Pancreas (tissue), 10 donors: Measurements from ENCODE around the gene MPV17L2. TPM values are rescaled to one million over a fixed set of nuclear protein-coding genes. Genes with fewer than 3 reads are reported as not detected.

Source experiments
- ATAC-seq, 4 donors: fragments of 200-7000 bp; cut with Tn5 transposase; one replicate each; pipeline versions ENCODE4 v1.8.0 to v1.9.1; 2020; ENCODE audit warnings: mild to moderate bottlenecking in 4 of 4, moderate library complexity in 4 of 4
- DNase-seq, 6 donors: peaks; one replicate each; pipeline ENCODE4 v3.0.0-alpha.2; 2020
- FAIRE-seq: peaks from 2 replicates; lab custom pipeline; 2012; peaks lifted over from hg19 to GRCh38; lab: Jason Lieb, UNC
- H3K27ac ChIP-seq, 4 donors: fragments of 200-600 bp; sonication (generic); 1 replicate in 3 of 4; 2 replicates in 1 of 4; pipeline versions ENCODE4 v1.5.0 to v1.8.0; 2020
- H3K27me3 ChIP-seq, 4 donors: fragments of 200-600 bp; one replicate each; pipeline ENCODE4 v1.8.0; 2021
- H3K36me3 ChIP-seq, 3 donors: fragments of 200-600 bp; sonication (generic) in 1 of 3; one replicate each; pipeline versions ENCODE4 v1.5.0 to v1.8.0; 2020 to 2021
- H3K4me1 ChIP-seq, 3 donors: fragments of 200-600 bp; one replicate each; pipeline ENCODE4 v1.8.0; 2021
- H3K4me3 ChIP-seq, 4 donors: fragments of 200-600 bp; sonication (generic) in 2 of 4; one replicate each; pipeline versions ENCODE4 v1.5.0 to v1.8.0; 2020 to 2021
- H3K9me3 ChIP-seq, 4 donors: fragments of 200-600 bp; one replicate each; pipeline ENCODE4 v1.8.0; 2021
- WGBS, 2 donors: extraction: QIAGEN DNeasy Blood & Tissue Kit; methylation state at CpG; one replicate each; pipeline ENCODE4 v1.1.7; 2013; 5-methylcytosine and 5-hydroxymethylcytosine counted together
- intact Hi-C, 3 donors: fragments of 100-400 bp; cut with DNase I; formaldehyde crosslinking; loops; one replicate each; pipeline versions ENCODE4 v1.11.1 to v1.14.2; 2022
- polyA plus RNA-seq, 2 donors: library from polyadenylated mRNA; stranded (reverse); fragments of 200-250 nt; gene quantifications; one replicate each; pipeline ENCODE4 v1.2.3, GENCODE V29; 2013
- total RNA-seq, 6 donors: library from RNA; stranded (reverse); fragmentation: NEBNext Ultra II Directional in 4 of 6; extraction: Animal tissue kit (Norgen Biotek cat#: 25700) in 4 of 6; gene quantifications; one replicate each; pipeline versions ENCODE4 v1.2.1 to v1.2.4, GENCODE V29; 2021 to 2023
- TF ChIP-seq, protein P1 (sequence below), 4 donors: fragments of 200-600 bp; sonication (generic) in 3 of 4; IDR thresholded peaks; one replicate each; pipeline versions ENCODE4 v1.5.0 to v1.8.0; 2021; ENCODE audit warnings: antibody characterized with exemption in 4 of 4
- donor health status: healthy with polysubstance abuse.
- donor health status: DM: no; HTN: no; CAD: no; lungs with moderate emphysema.
- donor health status: DM: no; HTN: no; CAD: no.
- donor health status: control.
- donor health status: control.
- donor health status: Bipolar disorder and iron deficiency.
- donor health status: DM: yes; HTN: yes; CAD: no.
- donor health status: DM: no; HTN: no; CAD: no.
- donor health status: DM: no; HTN: no; CAD: no.
- donor health status: DM: yes; HTN: yes; CAD: no.

Gene MPV17L2
- total and polyA plus RNA-seq, 8 donors: 2.8 to 10.4 (median 5.0) TPM

DNA sequence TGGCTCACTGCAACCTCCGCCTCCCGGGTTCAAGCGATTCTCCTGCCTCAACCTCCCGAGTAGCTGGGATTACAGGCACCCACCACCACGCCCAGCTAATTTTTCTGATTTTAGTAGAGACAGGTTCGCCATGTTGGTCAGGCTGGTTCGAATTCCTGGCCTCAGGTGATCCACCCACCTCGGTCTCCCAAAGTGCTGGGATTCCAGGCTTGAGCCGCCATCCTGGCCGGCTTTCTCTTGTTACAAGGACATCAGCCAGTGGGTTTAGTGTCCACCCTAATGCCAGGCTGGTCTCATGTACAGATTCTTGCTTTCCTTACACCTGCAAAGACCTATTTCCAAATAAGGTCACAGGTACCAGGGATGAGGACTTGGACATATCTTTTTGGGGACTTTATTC, 33.2 kb upstream of the MPV17L2 start:
- Histone ChIP-seq H3K27ac (no peak overlapping the region), H3K4me1 (peaks cover 13 to 23% (median 16%) of the 10 kb centered on the region in 3 donors), H3K36me3 (peaks cover 0 to 10% (median 9%) of the 10 kb centered on the region in 3 donors), H3K9me3 (no peaks in the 10 kb centered on the region), H3K4me3 (no peak overlapping the region), H3K27me3 (no peaks in the 10 kb centered on the region)
- DNase-seq (peak in 1 of 6 donors; percentile 11), ATAC-seq (no peak), FAIRE-seq (no peak)
- WGBS, 2 donors: 92 to 96% methylated on average over 10 of the region's 10 CpGs
- intact Hi-C loops: loop anchor here in 1 of 3 donors (10.0 kb wide), 1 partner anchor 45 kb away; no protein-coding TSS in a partner anchor
- TF ChIP-seq, protein P1, sequence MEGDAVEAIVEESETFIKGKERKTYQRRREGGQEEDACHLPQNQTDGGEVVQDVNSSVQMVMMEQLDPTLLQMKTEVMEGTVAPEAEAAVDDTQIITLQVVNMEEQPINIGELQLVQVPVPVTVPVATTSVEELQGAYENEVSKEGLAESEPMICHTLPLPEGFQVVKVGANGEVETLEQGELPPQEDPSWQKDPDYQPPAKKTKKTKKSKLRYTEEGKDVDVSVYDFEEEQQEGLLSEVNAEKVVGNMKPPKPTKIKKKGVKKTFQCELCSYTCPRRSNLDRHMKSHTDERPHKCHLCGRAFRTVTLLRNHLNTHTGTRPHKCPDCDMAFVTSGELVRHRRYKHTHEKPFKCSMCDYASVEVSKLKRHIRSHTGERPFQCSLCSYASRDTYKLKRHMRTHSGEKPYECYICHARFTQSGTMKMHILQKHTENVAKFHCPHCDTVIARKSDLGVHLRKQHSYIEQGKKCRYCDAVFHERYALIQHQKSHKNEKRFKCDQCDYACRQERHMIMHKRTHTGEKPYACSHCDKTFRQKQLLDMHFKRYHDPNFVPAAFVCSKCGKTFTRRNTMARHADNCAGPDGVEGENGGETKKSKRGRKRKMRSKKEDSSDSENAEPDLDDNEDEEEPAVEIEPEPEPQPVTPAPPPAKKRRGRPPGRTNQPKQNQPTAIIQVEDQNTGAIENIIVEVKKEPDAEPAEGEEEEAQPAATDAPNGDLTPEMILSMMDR (IDR thresholded peaks at IDR 0.05): no peak

DNA sequence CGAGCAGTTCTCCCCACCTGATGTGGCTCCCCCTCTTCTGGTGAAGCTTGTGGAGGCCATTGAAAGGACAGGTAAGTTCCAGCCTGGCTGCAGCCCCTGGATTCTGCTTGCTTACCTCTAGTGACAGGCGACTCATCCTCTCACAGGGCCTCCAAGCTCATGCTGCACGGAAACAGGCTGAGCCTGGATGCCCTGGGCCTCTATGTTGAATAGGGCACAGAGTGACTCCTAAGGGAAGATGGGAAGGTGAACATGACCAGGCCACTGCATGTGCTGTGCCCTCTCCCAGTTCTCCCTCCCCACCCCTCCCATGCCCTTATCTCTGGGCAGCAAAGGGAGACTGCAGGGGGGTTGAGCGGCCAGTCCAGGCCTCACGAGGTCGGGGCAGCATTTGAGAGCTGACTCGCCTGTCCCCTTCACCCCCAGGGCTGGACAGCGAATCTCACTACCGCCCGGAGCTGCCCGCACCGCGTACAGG, 32.5 kb upstream of the MPV17L2 start:
- Histone ChIP-seq H3K4me3 (peak overlapping the region in 3 of 4 donors; percentile 5 to 47 (median 30)), H3K9me3 (no peaks in the 10 kb centered on the region), H3K4me1 (peaks cover 13 to 23% (median 16%) of the 10 kb centered on the region in 3 donors), H3K36me3 (peaks cover 0 to 10% (median 9%) of the 10 kb centered on the region in 3 donors), H3K27me3 (no peaks in the 10 kb centered on the region), H3K27ac (peak overlapping the region in 3 of 4 donors; percentile 57 to 70 (median 60))
- 48 to 56% methylated on average over 12 to 13 of the region's 13 CpGs for WGBS, 2 donors
- peak; percentile 1 to 11 (median 6) for ATAC-seq
- TF ChIP-seq, protein P1 (IDR thresholded peaks at IDR 0.05): no peak
- intact Hi-C loops: loop anchor here in 1 of 3 donors (10.0 kb wide), 1 partner anchor 46 kb away; no protein-coding TSS in a partner anchor
- FAIRE-seq: no peak
- DNase-seq: peak in 1 of 6 donors; percentile 46

DNA sequence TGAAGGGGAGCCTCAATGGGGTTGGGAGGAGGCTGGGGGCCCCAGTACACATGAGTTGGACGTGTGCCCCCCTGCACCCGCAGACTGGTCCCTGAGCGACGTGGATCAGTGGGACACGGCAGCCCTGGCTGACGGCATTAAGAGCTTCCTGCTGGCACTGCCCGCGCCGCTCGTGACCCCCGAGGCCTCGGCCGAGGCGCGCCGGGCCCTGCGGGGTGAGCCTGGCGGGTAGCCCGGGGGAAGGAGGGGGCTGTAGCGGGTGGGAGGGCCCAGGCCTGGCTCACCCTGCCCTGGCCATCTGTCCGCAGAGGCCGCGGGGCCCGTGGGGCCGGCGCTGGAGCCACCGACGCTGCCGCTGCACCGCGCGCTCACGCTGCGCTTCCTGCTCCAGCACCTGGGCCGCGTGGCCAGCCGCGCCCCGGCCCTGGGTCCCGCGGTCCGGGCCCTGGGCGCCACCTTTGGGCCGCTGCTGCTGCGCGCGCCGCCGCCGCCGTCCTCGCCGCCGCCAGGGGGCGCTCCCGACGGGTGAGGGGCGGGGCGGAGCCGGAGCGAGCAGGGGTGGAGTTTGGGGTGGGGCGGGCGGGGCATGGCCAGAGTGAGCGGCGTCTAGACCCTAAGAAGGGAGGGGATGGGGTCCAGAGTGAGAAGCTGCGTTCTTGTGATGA, 31.9 kb upstream of the MPV17L2 start:
- intact Hi-C loops: loop anchor here in 1 of 3 donors (10.0 kb wide), 1 partner anchor 46 kb away; no protein-coding TSS in a partner anchor
- peak overlapping the region in 3 of 4 donors; percentile 5 to 47 (median 30) for H3K4me3 ChIP-seq
- FAIRE-seq: no peak

DNA sequence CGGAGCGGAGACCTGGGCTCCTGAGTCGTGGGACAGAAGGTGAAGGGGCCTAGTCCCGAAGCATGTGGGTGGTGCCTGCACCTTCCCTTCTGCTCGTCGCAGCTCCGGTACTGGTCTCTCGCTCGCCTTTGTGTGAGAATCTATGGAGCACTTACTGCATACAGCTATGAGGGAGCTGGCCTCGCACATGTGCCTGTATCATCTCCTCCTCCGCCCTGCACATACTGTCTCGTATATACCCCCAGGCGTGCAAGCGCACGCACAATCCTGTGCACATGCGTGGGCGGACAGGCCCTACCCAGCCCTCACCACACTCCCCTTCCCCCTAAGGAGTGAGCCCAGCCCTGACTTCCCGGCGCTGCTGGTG, 31.4 kb upstream of the MPV17L2 start:
- intact Hi-C loops: loop anchor here in 1 of 3 donors (10.0 kb wide), 1 partner anchor 47 kb away; no protein-coding TSS in a partner anchor
- Histone ChIP-seq H3K36me3 (peaks cover 0 to 19% (median 10%) of the 10 kb centered on the region in 3 donors), H3K4me1 (peaks cover 5 to 18% (median 12%) of the 10 kb centered on the region in 3 donors), H3K27me3 (no peaks in the 10 kb centered on the region), H3K4me3 (peak overlapping the region in 2 of 4 donors; percentile 30 to 47), H3K27ac (no peak overlapping the region), H3K9me3 (no peaks in the 10 kb centered on the region)
- no peak for FAIRE-seq
- 64 to 69% methylated on average over 19 of the region's 19 CpGs for WGBS, 2 donors
- ATAC-seq: no peak
- TF ChIP-seq, protein P1 (IDR thresholded peaks at IDR 0.05): no peak
- DNase-seq: peak in 2 of 6 donors; percentile 31 to 51

More for the DNA sequence above, 31.9 kb upstream of the MPV17L2 start:
- peaks cover 0 to 14% (median 10%) of the 10 kb centered on the region in 3 donors for H3K36me3 ChIP-seq
- ATAC-seq (peak; percentile 78 to 84 (median 80)), DNase-seq (peak; percentile 58 to 97 (median 84))
- peak overlapping the region; percentile 53 to 70 (median 58) for H3K27ac ChIP-seq
- H3K4me1 ChIP-seq: peaks cover 10 to 23% (median 16%) of the 10 kb centered on the region in 3 donors
- TF ChIP-seq, protein P1 (IDR thresholded peaks at IDR 0.05): peak; percentile 27 to 54 (median 40)
- H3K9me3 ChIP-seq: no peaks in the 10 kb centered on the region
- 1 to 3% methylated on average over 26 to 66 of the region's 66 CpGs for WGBS, 2 donors
- H3K27me3 ChIP-seq: no peaks in the 10 kb centered on the region
